Breast epithelium (tissue), 4 donors: ENCODE data around the gene SLC7A5. TPM values are rescaled to one million over a fixed set of nuclear protein-coding genes. Genes with fewer than 3 reads are reported as not detected.

ENCODE experiments used
- DNase-seq, 2 donors: peaks; one replicate each; pipeline ENCODE4 v3.0.0-alpha.2; 2019; ENCODE audit warnings: low spot score in 2 of 2
- H3K27ac ChIP-seq, 2 donors: fragments of 200-600 bp; sonication (generic) in 1 of 2; one replicate each; pipeline ENCODE4 v1.5.1; 2016 to 2019; ENCODE audit warnings: mild to moderate bottlenecking in 1 of 2
- H3K27me3 ChIP-seq, 2 donors: fragments of 200-600 bp; sonication (generic) in 1 of 2; one replicate each; pipeline versions ENCODE4 v1.5.1 to v1.6.0; 2017 to 2019; ENCODE audit warnings: control low read depth in 1 of 2, mild to moderate bottlenecking in 1 of 2
- H3K36me3 ChIP-seq: fragments of 200-600 bp; one replicate; pipeline ENCODE4 v1.5.1; 2019
- H3K4me1 ChIP-seq, 2 donors: fragments of 200-600 bp; sonication (generic); one replicate each; pipeline ENCODE4 v1.5.1; 2016 to 2019; ENCODE audit warnings: control low read depth in 1 of 2
- H3K4me3 ChIP-seq, 3 donors: fragments of 200-600 bp; sonication (generic); 1 replicate in 2 of 3; 2 replicates in 1 of 3; pipeline ENCODE4 v1.5.1; 2016 to 2019; ENCODE audit warnings: mild to moderate bottlenecking in 3 of 3, moderate library complexity in 2 of 3
- H3K9me3 ChIP-seq, 2 donors: fragments of 200-600 bp; sonication (generic) in 1 of 2; one replicate each; pipeline ENCODE4 v1.5.1; 2016 to 2019; ENCODE audit warnings: control low read depth in 1 of 2
- CTCF ChIP-seq, 3 donors: fragments of 450-650 bp; IDR thresholded peaks; one replicate each; pipeline ENCODE4 v1.5.1; 2016 to 2017; ENCODE audit warnings: antibody characterized with exemption in 3 of 3, mild to moderate bottlenecking in 3 of 3, moderate library complexity in 3 of 3
- POLR2A ChIP-seq: fragments of 450-650 bp; IDR thresholded peaks from one replicate; pipeline ENCODE4 v1.6.1; 2016; ENCODE audit warnings: antibody characterized with exemption, mild to moderate bottlenecking, moderate library complexity
- POLR2AphosphoS5 ChIP-seq, 3 donors: sonication (generic); formaldehyde crosslinking; IDR thresholded peaks; one replicate each; pipeline ENCODE4 v1.6.1; 2017; ENCODE audit warnings: antibody characterized with exemption in 3 of 3
- intact Hi-C: fragments of 100-400 bp; cut with DNase I; formaldehyde crosslinking; loops from one replicate; pipeline ENCODE4 v1.15.1; 2023; ENCODE audit warnings: low total_unique reads
- total RNA-seq, 3 donors: library from RNA; depleted of rRNA; stranded (reverse); fragments of >200 nt; gene quantifications; one replicate each; pipeline ENCODE4 v1.1.0, GENCODE V29; 2016

SLC7A5 gene
- total RNA-seq, 3 donors from 2014 or later: 0.48 to 7.3 (median 5.9) TPM

- intact Hi-C loops: no loop called here
- Histone ChIP-seq H3K9me3 (no peaks in the 10 kb centered on the region), H3K4me1 (no peaks in the 10 kb centered on the region), H3K4me3 (no peak overlapping the region), H3K27me3 (no peaks in the 10 kb centered on the region), H3K36me3 (no peaks in the 10 kb centered on the region), H3K27ac (no peak overlapping the region)
- no peak for TF ChIP-seq POLR2A
- no peak for TF ChIP-seq CTCF (IDR thresholded peaks at IDR 0.05)
- no peak for TF ChIP-seq POLR2AphosphoS5 (IDR thresholded peaks at IDR 0.05)
- no peak for DNase-seq
Observed at GRCh38 chr16:87831421-87832136, 37.7 kb downstream of the SLC7A5 start.

GRCh38 chr16:87830673-87831420, 38.5 kb downstream of the SLC7A5 start:
- H3K9me3 ChIP-seq: no peaks in the 10 kb centered on the region
- TF ChIP-seq POLR2AphosphoS5 (IDR thresholded peaks at IDR 0.05) (no peak), POLR2A (no peak), CTCF (IDR thresholded peaks at IDR 0.05) (no peak)
- no peak for DNase-seq
- intact Hi-C loops: no loop called here
- no peak overlapping the region for H3K4me3 ChIP-seq
- H3K4me1 ChIP-seq: no peaks in the 10 kb centered on the region
- no peaks in the 10 kb centered on the region for H3K36me3 ChIP-seq
- H3K27ac ChIP-seq: no peak overlapping the region
- no peaks in the 10 kb centered on the region for H3K27me3 ChIP-seq

- intact Hi-C loops: no loop called here
- DNase-seq: no peak
- Histone ChIP-seq H3K27me3 (peaks cover 0 to 2% of the 10 kb centered on the region in 2 donors), H3K4me3 (no peak overlapping the region), H3K36me3 (no peaks in the 10 kb centered on the region), H3K9me3 (no peaks in the 10 kb centered on the region), H3K4me1 (no peaks in the 10 kb centered on the region), H3K27ac (no peak overlapping the region)
- no peak for TF ChIP-seq POLR2AphosphoS5 (IDR thresholded peaks at IDR 0.05)
- no peak for TF ChIP-seq POLR2A
- no peak for TF ChIP-seq CTCF (IDR thresholded peaks at IDR 0.05)
Observed at GRCh38 chr16:87829988-87830672, 39.2 kb downstream of the SLC7A5 start.

GRCh38 chr16:87829622-87829980, 39.7 kb downstream of the SLC7A5 start:
- H3K4me3 ChIP-seq: no peak overlapping the region
- H3K36me3 ChIP-seq: no peaks in the 10 kb centered on the region
- no peak for DNase-seq
- peaks cover 0 to 7% of the 10 kb centered on the region in 2 donors for H3K27me3 ChIP-seq
- H3K9me3 ChIP-seq: no peaks in the 10 kb centered on the region
- intact Hi-C loops: no loop called here
- H3K27ac ChIP-seq: no peak overlapping the region
- TF ChIP-seq POLR2AphosphoS5 (IDR thresholded peaks at IDR 0.05) (no peak), CTCF (IDR thresholded peaks at IDR 0.05) (no peak), POLR2A (no peak)
- H3K4me1 ChIP-seq: no peaks in the 10 kb centered on the region
